Osteocyte (in vitro differentiated cells): ENCODE results near the gene ARHGAP20. TPM values are rescaled to one million over a fixed set of nuclear protein-coding genes. Genes with fewer than 3 reads are reported as not detected.

Source experiments
- DNase-seq: peaks from one replicate; pipeline ENCODE4 v3.0.0; 2021; ENCODE audit warnings: mixed read lengths; ENCODE audit not compliant: unreplicated experiment; ENCODE audit errors: extremely low spot score
- H3K27ac Mint-ChIP-seq: one replicate; pipeline ENCODE4 v1.8.0; 2021; ENCODE audit warnings: mild to moderate bottlenecking, mixed read lengths; ENCODE audit not compliant: unreplicated experiment
- H3K27me3 Mint-ChIP-seq: one replicate; pipeline ENCODE4 v1.8.0; 2021; ENCODE audit warnings: mixed read lengths; ENCODE audit not compliant: unreplicated experiment
- H3K36me3 Mint-ChIP-seq: one replicate; pipeline ENCODE4 v1.8.0; 2021; ENCODE audit warnings: mixed read lengths; ENCODE audit not compliant: unreplicated experiment
- H3K4me1 Mint-ChIP-seq: one replicate; pipeline ENCODE4 v1.8.0; 2021; ENCODE audit warnings: mixed read lengths; ENCODE audit not compliant: unreplicated experiment
- H3K4me3 Mint-ChIP-seq: one replicate; pipeline ENCODE4 v1.8.0; 2021; ENCODE audit warnings: mild to moderate bottlenecking, moderate library complexity, mixed read lengths; ENCODE audit not compliant: unreplicated experiment
- H3K9me3 Mint-ChIP-seq: one replicate; pipeline ENCODE4 v1.8.0; 2021; ENCODE audit warnings: mixed read lengths; ENCODE audit not compliant: unreplicated experiment
- total RNA-seq: library from RNA; stranded (reverse); gene quantifications from 2 replicates; pipeline ENCODE4 v1.2.1, GENCODE V29; 2021
- TF ChIP-seq, protein P1 (sequence below): fragments of 200-600 bp; sonication (generic); IDR thresholded peaks from 2 replicates; pipeline ENCODE4 v1.5.0; 2021; ENCODE audit warnings: antibody characterized with exemption, mild to moderate bottlenecking, moderate library complexity

The ARHGAP20 gene
- total RNA-seq, 1 donor from 2014 or later, result 1.0 TPM

DNA sequence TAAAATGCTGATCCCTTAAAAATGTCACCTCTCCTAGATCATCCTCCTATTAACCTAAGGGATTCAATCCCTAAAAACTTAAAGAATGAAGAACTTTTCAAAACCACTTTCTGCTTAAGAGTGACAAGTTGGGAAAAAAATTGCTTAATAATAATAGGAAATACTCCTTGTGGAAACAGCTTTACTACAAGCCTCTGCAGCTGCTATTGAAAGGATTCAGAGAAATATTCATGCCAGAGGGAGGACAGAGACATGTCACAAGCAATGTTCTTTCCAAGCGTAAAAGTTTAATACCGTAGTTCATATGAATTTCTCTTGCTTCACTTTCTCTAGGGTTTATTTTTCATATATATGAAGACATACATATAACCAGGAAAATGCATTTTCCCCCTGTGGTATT lies 98.2 kb downstream of the ARHGAP20 start:
- TF ChIP-seq, protein P1, sequence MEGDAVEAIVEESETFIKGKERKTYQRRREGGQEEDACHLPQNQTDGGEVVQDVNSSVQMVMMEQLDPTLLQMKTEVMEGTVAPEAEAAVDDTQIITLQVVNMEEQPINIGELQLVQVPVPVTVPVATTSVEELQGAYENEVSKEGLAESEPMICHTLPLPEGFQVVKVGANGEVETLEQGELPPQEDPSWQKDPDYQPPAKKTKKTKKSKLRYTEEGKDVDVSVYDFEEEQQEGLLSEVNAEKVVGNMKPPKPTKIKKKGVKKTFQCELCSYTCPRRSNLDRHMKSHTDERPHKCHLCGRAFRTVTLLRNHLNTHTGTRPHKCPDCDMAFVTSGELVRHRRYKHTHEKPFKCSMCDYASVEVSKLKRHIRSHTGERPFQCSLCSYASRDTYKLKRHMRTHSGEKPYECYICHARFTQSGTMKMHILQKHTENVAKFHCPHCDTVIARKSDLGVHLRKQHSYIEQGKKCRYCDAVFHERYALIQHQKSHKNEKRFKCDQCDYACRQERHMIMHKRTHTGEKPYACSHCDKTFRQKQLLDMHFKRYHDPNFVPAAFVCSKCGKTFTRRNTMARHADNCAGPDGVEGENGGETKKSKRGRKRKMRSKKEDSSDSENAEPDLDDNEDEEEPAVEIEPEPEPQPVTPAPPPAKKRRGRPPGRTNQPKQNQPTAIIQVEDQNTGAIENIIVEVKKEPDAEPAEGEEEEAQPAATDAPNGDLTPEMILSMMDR, result no peak
- no peaks in the 10 kb centered on the region for H3K9me3 Mint-ChIP-seq
- no peaks in the 10 kb centered on the region for H3K27me3 Mint-ChIP-seq
- peaks cover 9% of the 10 kb centered on the region for H3K4me1 Mint-ChIP-seq
- no peaks in the 10 kb centered on the region for H3K36me3 Mint-ChIP-seq
- H3K27ac Mint-ChIP-seq, result no peak overlapping the region
- no peak overlapping the region for H3K4me3 Mint-ChIP-seq
- DNase-seq, result no peak

DNA sequence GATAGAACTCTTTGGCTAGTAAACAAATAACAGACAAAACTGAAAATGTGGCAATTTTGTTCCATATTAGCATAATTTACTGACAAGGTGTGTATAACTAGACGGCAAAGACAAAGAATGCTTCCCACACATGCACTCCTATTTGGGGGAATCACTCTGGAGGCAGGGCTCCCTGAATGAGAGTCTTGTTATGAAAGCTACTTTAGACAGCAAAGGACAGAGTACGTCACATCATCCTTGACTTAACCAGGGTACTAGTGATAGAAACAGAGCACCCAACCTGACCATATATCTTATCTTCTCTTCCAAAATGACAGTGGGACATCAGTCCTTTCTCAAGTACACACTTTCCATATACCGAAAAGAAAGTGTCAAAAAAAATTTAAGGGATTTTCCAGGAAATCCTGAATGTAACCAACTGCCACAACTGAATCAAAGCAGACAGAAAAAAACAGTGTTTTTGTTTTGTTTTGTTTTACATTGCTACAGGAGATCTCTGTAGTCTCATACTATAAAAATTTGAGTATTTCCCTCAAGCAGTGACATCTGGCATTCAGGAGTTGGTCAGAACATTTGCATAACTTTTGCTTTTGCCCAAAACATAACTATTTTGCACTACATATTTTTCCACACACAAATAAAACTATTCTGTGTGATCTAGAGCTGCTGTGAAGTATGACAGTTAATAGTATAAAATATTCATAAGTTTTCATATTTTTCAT lies 98.9 kb downstream of the ARHGAP20 start:
- no peak overlapping the region for H3K4me3 Mint-ChIP-seq
- H3K27me3 Mint-ChIP-seq, result no peaks in the 10 kb centered on the region
- TF ChIP-seq, protein P1, result no peak
- DNase-seq, result no peak
- H3K36me3 Mint-ChIP-seq, result no peaks in the 10 kb centered on the region
- no peaks in the 10 kb centered on the region for H3K9me3 Mint-ChIP-seq
- H3K4me1 Mint-ChIP-seq, result peaks cover 9% of the 10 kb centered on the region
- H3K27ac Mint-ChIP-seq, result peak overlapping the region; percentile 43

DNA sequence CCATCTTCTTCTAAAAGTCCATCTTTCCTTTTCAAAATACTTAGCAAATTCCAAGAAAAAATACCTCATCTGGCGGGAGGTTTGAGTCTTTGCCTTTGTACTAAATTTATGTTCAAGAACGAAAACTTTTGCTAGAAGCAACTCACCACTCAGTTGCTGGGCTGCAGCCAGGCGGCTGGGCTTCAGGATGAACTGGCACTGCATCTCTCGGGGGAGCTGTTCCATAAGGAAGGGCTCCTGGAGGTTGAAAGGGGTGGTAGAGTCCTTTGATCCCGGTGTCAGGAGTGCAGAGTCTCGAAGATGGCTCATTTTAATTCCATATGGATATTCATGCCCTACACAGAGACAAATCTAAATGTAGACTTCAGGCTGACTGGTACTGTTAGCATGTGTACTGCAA lies 105.8 kb downstream of the ARHGAP20 start:
- Mint-ChIP-seq H3K4me3 (no peak overlapping the region), H3K27me3 (peaks cover 17% of the 10 kb centered on the region), H3K9me3 (no peaks in the 10 kb centered on the region), H3K36me3 (no peaks in the 10 kb centered on the region), H3K27ac (no peak overlapping the region), H3K4me1 (no peaks in the 10 kb centered on the region)
- no peak for DNase-seq
- TF ChIP-seq, protein P1, result no peak

DNA sequence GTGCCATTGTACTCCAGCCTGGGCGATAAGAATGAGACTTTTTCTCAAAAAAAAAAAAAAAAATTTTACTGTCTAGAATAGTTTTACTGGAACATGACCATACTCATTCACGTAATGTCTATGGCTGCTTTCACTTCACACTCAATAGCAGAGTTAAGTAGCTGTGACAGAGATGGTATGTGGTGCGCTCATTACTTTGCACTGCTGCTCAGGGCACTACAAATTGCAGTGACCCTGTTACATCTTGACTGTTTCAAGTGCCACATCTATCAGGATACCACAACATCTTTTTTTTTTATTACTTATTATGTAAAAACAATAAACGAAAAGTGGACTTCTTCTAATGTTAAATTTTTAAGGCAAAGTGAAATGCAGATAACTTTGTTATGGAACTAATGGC lies 110.3 kb downstream of the ARHGAP20 start:
- no peak overlapping the region for H3K4me3 Mint-ChIP-seq
- H3K4me1 Mint-ChIP-seq, result no peaks in the 10 kb centered on the region
- TF ChIP-seq, protein P1, result no peak
- H3K36me3 Mint-ChIP-seq, result no peaks in the 10 kb centered on the region
- no peak for DNase-seq
- no peak overlapping the region for H3K27ac Mint-ChIP-seq
- H3K27me3 Mint-ChIP-seq, result peaks cover 17% of the 10 kb centered on the region
- H3K9me3 Mint-ChIP-seq, result no peaks in the 10 kb centered on the region

DNA sequence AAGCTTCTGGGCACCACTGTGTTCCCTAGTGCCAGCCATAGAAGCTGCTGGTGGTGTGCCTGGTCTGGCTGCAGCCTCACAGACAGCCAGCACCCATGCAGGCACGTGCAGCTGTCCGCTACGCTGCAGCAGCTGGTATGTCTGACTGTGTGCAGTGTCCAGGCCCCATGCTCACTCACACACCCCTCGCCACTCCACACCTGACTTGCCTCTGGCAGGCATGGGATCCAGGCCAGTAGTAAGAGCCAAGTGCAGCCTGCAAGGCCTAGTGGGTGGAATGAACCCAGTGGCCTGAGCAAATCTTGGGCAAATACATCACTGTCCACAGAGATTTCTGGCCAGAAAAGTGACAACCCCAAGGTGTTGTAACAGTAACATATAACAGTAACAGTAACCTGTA lies 111.9 kb downstream of the ARHGAP20 start:
- Mint-ChIP-seq H3K36me3 (no peaks in the 10 kb centered on the region), H3K9me3 (no peaks in the 10 kb centered on the region), H3K27ac (no peak overlapping the region), H3K4me1 (no peaks in the 10 kb centered on the region), H3K27me3 (peaks cover 7% of the 10 kb centered on the region), H3K4me3 (no peak overlapping the region)
- TF ChIP-seq, protein P1, result no peak
- DNase-seq, result no peak
